ENCODE measurements around the gene MST1R. TPM values are rescaled to one million over a fixed set of nuclear protein-coding genes. Genes with fewer than 3 reads are reported as not detected.
A peak's percentile ranks its signal among the peaks of the same experiment; 100 is the strongest.

Gene MST1R
- total RNA-seq, 1 experiment from 2014 or later: 39.0 TPM

- BruUV-seq (replicated peaks): TSS peak; percentile 75
- H2AFZ ChIP-seq (ENCODE audit: low read length): peak within 1 kb of the TSS; percentile 92
- no peaks in the 10 kb centered on the region for H3K27me3 ChIP-seq (ENCODE audit: low read length)
- no peaks in the 10 kb centered on the region for H4K20me1 ChIP-seq (ENCODE audit: low read length)
- peaks cover 34% of the 10 kb centered on the region for H3K79me2 ChIP-seq (ENCODE audit: low read length)
- no peaks in the 10 kb centered on the region for H3K36me3 ChIP-seq (ENCODE audit: low read depth, low read length)
- ChIA-PET POLR2A (ENCODE audit: unreplicated experiment) (no interaction called here), CTCF (no interaction called here)
- H3K4me3 ChIP-seq (ENCODE audit: low read length): peak within 1 kb of the TSS; percentile 91
- peak within 1 kb of the TSS; percentile 82 for H3K9ac ChIP-seq (ENCODE audit: low read length)
- no peaks in the 10 kb centered on the region for H3K9me2 ChIP-seq (replicated peaks; ENCODE audit: low read length)
- peaks cover 10% of the 10 kb centered on the region; the same call in 1 of the 2 replicates for H3K4me1 ChIP-seq (ENCODE audit: insufficient read depth, low read length)
- H3K27ac ChIP-seq (ENCODE audit: low read length): 0 out of 2 replicates have a peak within 1 kb of the TSS, but pooled peaks have one; percentile 11
- H3K9me3 ChIP-seq (ENCODE audit: low read length): no peaks in the 10 kb centered on the region
- no peaks in the 10 kb centered on the region for H3F3A ChIP-seq (ENCODE audit: low read length, unreplicated experiment)
- TF ChIP-seq EZH2 (IDR thresholded peaks at IDR 0.05; ENCODE audit: low read length, unreplicated experiment) (no peak), EZH2phosphoT487 (IDR thresholded peaks at IDR 0.05; ENCODE audit: borderline replicate concordance, low read length) (no peak)
- TF ChIP-seq, protein P1, sequence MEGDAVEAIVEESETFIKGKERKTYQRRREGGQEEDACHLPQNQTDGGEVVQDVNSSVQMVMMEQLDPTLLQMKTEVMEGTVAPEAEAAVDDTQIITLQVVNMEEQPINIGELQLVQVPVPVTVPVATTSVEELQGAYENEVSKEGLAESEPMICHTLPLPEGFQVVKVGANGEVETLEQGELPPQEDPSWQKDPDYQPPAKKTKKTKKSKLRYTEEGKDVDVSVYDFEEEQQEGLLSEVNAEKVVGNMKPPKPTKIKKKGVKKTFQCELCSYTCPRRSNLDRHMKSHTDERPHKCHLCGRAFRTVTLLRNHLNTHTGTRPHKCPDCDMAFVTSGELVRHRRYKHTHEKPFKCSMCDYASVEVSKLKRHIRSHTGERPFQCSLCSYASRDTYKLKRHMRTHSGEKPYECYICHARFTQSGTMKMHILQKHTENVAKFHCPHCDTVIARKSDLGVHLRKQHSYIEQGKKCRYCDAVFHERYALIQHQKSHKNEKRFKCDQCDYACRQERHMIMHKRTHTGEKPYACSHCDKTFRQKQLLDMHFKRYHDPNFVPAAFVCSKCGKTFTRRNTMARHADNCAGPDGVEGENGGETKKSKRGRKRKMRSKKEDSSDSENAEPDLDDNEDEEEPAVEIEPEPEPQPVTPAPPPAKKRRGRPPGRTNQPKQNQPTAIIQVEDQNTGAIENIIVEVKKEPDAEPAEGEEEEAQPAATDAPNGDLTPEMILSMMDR (conservative IDR thresholded peaks at IDR 0.05; ENCODE audit: low read depth, low read length): no peak
- ATAC-seq (peak; percentile 99), DNase-seq (peak; percentile 98)
- peak within 1 kb of the TSS; percentile 98 for H3K4me2 ChIP-seq (ENCODE audit: low read length)
- intact Hi-C loops (cut with micrococcal nuclease): loop anchor here (2.0 kb wide), 1 partner anchor 50 kb away; no protein-coding TSS in a partner anchor
Observed at GRCh38 chr3:49856181-49857005, 47.3 kb downstream of the MST1R start, which contains the start of gene TRAIP. TRAIP (minus strand) TSS chr3:49856564; CDS start chr3:49856453, 111 bp downstream.

DNA sequence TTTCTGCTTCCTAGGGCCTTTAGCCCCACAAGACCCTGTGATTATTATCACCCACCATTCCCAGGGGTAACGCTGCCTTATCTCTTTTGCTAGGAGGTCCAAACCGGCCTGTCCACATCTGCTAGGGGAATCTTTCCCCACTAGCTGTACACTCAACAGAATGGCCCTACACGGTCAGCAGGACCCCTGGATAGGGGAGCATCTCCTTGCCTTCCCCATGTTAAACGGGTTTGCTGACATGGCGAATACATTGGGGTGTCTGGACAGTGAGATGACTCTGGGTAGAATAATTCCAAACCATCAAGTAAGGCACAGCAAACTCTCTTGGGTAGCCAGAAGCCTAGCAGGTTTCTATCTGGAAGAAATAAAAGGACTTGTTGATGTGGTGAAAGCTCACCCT lies 48.0 kb downstream of the MST1R start:
- BruUV-seq (replicated peaks): no TSS peak
- ChIA-PET CTCF (no interaction called here), POLR2A (ENCODE audit: unreplicated experiment) (no interaction called here)
- no peaks in the 10 kb centered on the region for H3K9me2 ChIP-seq (replicated peaks; ENCODE audit: low read length)
- no peaks in the 10 kb centered on the region for H3F3A ChIP-seq (ENCODE audit: low read length, unreplicated experiment)
- H3K27ac ChIP-seq (ENCODE audit: low read length): no peak overlapping the region
- peak overlapping the region; percentile 92 for H2AFZ ChIP-seq (ENCODE audit: low read length)
- no peaks in the 10 kb centered on the region for H3K36me3 ChIP-seq (ENCODE audit: low read depth, low read length)
- DNase-seq (no peak), ATAC-seq (no peak)
- H4K20me1 ChIP-seq (ENCODE audit: low read length): no peaks in the 10 kb centered on the region
- no peak for TF ChIP-seq EZH2phosphoT487 (IDR thresholded peaks at IDR 0.05; ENCODE audit: borderline replicate concordance, low read length)
- TF ChIP-seq EZH2 (IDR thresholded peaks at IDR 0.05; ENCODE audit: low read length, unreplicated experiment): no peak
- TF ChIP-seq, protein P1 (conservative IDR thresholded peaks at IDR 0.05; ENCODE audit: low read depth, low read length): no peak
- no peaks in the 10 kb centered on the region for H3K9me3 ChIP-seq (ENCODE audit: low read length)
- peak overlapping the region; percentile 91 for H3K4me3 ChIP-seq (ENCODE audit: low read length)
- H3K4me2 ChIP-seq (ENCODE audit: low read length): peak overlapping the region; percentile 98
- no peaks in the 10 kb centered on the region for H3K27me3 ChIP-seq (ENCODE audit: low read length)
- peaks cover 40% of the 10 kb centered on the region for H3K79me2 ChIP-seq (ENCODE audit: low read length)
- H3K4me1 ChIP-seq (ENCODE audit: insufficient read depth, low read length): peaks cover 10% of the 10 kb centered on the region; the same call in 1 of the 2 replicates
- H3K9ac ChIP-seq (ENCODE audit: low read length): peak overlapping the region; percentile 82
- intact Hi-C loops (cut with micrococcal nuclease): loop anchor here (2.0 kb wide), 1 partner anchor 51 kb away; no protein-coding TSS in a partner anchor

GRCh38 chr3:49845694-49846093 lies 58.0 kb downstream of the MST1R start:
- H2AFZ ChIP-seq (ENCODE audit: low read length): no peak overlapping the region
- TF ChIP-seq EZH2phosphoT487 (IDR thresholded peaks at IDR 0.05; ENCODE audit: borderline replicate concordance, low read length) (no peak), EZH2 (IDR thresholded peaks at IDR 0.05; ENCODE audit: low read length, unreplicated experiment) (no peak)
- TF ChIP-seq, protein P1 (conservative IDR thresholded peaks at IDR 0.05; ENCODE audit: low read depth, low read length): no peak
- H3K4me1 ChIP-seq (ENCODE audit: insufficient read depth, low read length): peaks cover 4% of the 10 kb centered on the region; the same call in 1 of the 2 replicates
- peaks cover 36% of the 10 kb centered on the region for H3K36me3 ChIP-seq (ENCODE audit: low read depth, low read length)
- no TSS peak for BruUV-seq (replicated peaks)
- H3K9ac ChIP-seq (ENCODE audit: low read length): no peak overlapping the region
- no peaks in the 10 kb centered on the region for H3K79me2 ChIP-seq (ENCODE audit: low read length)
- no peaks in the 10 kb centered on the region for H3K9me2 ChIP-seq (replicated peaks; ENCODE audit: low read length)
- no peaks in the 10 kb centered on the region for H3K27me3 ChIP-seq (ENCODE audit: low read length)
- CTCF ChIA-PET: no interaction called here
- no peaks in the 10 kb centered on the region for H3F3A ChIP-seq (ENCODE audit: low read length, unreplicated experiment)
- intact Hi-C loops (cut with micrococcal nuclease): no loop called here
- DNase-seq: no peak
- H3K4me2 ChIP-seq (ENCODE audit: low read length): no peak overlapping the region
- H4K20me1 ChIP-seq (ENCODE audit: low read length): no peaks in the 10 kb centered on the region
- no peak overlapping the region for H3K4me3 ChIP-seq (ENCODE audit: low read length)
- ATAC-seq: no peak
- no peak overlapping the region for H3K27ac ChIP-seq (ENCODE audit: low read length)
- POLR2A ChIA-PET (ENCODE audit: unreplicated experiment): interaction anchor here (0.7 kb wide), 1 partner anchor 35 kb away, joined by 5 read pairs; no protein-coding TSS in a partner anchor
- H3K9me3 ChIP-seq (ENCODE audit: low read length): no peaks in the 10 kb centered on the region

Data from PC-3 (cell line).